ENCODE data around the gene SARDH. TPM values are rescaled to one million over a fixed set of nuclear protein-coding genes. Genes with fewer than 3 reads are reported as not detected.

SARDH gene
- total and polyA plus RNA-seq, 2 experiments from 2014 or later, result 6.0 to 16.9 TPM

DNA sequence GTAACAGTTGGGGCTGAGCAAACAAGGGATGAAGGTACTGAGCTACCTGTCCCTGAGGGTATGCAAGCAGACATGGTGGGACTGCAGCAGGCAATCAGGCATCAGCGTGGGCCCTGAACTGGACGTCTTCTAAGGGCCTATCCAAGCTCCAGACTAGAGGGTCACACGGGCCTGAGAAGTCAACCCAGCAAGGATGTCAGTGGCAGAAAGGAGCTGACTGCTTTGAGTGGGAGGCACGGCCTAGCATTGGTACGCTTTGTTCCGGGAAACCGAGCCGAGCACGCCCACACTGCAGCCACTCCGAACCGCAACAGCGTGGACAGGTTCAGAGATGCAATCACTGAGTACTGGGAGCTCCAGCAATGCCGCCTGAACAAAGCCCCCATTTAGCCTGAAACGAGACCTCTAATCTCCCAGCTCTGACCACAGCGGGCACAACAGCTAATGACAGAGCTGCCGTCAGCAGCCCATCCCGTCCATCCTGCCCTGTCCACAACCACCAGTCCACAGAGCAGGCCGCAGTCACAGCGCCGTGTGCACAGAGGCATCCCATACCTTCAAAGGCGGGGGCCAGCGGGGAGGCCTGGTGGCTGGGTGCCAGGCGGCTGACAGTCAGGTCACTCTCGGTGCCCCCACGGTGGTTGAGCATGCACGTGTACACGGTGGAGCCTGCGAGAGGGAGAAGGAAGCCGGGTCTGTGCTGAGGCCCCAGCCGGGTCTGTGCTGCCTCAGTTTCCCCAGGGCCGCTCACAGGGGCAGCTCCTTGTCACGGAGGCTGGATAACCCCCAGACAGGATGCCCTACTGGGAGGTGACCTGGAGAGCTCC is 44.2 kb downstream of the SARDH start:
- Histone ChIP-seq H3K27me3 (no peaks in the 10 kb centered on the region), H3K27ac (no peak overlapping the region), H3K4me1 (ENCODE audit: low read depth) (peaks cover 7% of the 10 kb centered on the region), H3K36me3 (no peaks in the 10 kb centered on the region), H3K4me3 (no peak overlapping the region), H3K9me3 (ENCODE audit: low read depth) (no peaks in the 10 kb centered on the region)
- TF ChIP-seq, protein P1, sequence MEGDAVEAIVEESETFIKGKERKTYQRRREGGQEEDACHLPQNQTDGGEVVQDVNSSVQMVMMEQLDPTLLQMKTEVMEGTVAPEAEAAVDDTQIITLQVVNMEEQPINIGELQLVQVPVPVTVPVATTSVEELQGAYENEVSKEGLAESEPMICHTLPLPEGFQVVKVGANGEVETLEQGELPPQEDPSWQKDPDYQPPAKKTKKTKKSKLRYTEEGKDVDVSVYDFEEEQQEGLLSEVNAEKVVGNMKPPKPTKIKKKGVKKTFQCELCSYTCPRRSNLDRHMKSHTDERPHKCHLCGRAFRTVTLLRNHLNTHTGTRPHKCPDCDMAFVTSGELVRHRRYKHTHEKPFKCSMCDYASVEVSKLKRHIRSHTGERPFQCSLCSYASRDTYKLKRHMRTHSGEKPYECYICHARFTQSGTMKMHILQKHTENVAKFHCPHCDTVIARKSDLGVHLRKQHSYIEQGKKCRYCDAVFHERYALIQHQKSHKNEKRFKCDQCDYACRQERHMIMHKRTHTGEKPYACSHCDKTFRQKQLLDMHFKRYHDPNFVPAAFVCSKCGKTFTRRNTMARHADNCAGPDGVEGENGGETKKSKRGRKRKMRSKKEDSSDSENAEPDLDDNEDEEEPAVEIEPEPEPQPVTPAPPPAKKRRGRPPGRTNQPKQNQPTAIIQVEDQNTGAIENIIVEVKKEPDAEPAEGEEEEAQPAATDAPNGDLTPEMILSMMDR (IDR thresholded peaks at IDR 0.05; ENCODE audit: low read depth, low read length), result no peak
- DNase-seq (ENCODE audit: low read depth in 1 of 2, low spot score in 1 of 2), result no peak

DNA sequence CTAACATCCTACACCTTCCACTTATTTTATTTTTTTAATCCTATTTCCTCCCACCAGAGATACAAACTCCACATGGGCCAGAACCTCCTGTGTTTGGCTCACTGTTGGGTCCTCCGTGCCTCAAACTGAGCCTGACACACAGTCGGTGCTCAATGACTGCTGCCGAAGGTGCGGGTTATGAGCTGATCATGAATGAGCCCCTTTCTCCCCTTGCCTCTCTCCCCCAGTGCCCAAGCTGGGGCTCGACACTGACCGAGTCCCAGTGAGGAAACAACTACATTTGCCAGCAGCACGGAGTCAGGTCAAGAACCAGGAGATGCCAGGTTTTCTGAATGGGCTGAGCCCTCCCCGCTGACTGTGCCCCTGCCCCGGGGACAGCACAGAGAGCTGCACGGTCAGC is 45.0 kb downstream of the SARDH start:
- Histone ChIP-seq H3K27ac (no peak overlapping the region), H3K4me1 (ENCODE audit: low read depth) (peaks cover 7% of the 10 kb centered on the region), H3K27me3 (no peaks in the 10 kb centered on the region), H3K36me3 (no peaks in the 10 kb centered on the region), H3K9me3 (ENCODE audit: low read depth) (no peaks in the 10 kb centered on the region), H3K4me3 (no peak overlapping the region)
- TF ChIP-seq, protein P1 (IDR thresholded peaks at IDR 0.05; ENCODE audit: low read depth, low read length), result no peak
- DNase-seq (ENCODE audit: low read depth in 1 of 2, low spot score in 1 of 2), result no peak

DNA sequence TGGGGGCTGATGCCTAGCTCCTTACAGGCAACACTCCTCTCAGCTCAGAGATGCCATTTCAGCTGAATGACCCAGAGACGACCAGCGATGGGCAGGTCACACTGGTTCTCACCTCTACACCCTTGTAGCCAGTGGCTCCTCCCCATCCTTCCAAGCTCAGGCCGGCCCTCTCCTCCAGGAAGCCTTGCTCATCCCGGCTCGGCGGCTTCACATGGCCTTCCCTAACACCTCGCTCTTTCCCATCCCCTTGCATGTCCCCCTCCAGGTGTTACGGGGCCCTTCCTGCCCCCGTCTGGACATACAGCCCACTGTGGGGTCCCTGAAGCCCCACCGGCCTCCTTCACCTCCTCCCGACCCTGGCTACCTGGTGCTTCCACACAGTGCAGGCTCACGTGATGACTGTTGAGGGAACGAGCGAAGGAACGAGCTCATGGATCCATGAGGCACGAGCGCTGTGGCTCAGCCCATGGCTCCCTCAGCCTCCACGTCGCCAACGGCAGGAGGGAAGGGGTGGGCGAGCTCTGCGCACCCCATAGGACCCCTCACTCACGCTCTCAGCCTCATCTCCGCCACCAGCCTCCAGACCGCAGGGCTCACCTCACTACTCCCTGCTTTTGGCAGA is 45.7 kb downstream of the SARDH start:
- Histone ChIP-seq H3K4me1 (ENCODE audit: low read depth) (peaks cover 7% of the 10 kb centered on the region), H3K27me3 (no peaks in the 10 kb centered on the region), H3K9me3 (ENCODE audit: low read depth) (no peaks in the 10 kb centered on the region), H3K36me3 (no peaks in the 10 kb centered on the region), H3K4me3 (no peak overlapping the region), H3K27ac (no peak overlapping the region)
- DNase-seq (ENCODE audit: low read depth in 1 of 2, low spot score in 1 of 2), result no peak
- TF ChIP-seq, protein P1 (IDR thresholded peaks at IDR 0.05; ENCODE audit: low read depth, low read length), result no peak

DNA sequence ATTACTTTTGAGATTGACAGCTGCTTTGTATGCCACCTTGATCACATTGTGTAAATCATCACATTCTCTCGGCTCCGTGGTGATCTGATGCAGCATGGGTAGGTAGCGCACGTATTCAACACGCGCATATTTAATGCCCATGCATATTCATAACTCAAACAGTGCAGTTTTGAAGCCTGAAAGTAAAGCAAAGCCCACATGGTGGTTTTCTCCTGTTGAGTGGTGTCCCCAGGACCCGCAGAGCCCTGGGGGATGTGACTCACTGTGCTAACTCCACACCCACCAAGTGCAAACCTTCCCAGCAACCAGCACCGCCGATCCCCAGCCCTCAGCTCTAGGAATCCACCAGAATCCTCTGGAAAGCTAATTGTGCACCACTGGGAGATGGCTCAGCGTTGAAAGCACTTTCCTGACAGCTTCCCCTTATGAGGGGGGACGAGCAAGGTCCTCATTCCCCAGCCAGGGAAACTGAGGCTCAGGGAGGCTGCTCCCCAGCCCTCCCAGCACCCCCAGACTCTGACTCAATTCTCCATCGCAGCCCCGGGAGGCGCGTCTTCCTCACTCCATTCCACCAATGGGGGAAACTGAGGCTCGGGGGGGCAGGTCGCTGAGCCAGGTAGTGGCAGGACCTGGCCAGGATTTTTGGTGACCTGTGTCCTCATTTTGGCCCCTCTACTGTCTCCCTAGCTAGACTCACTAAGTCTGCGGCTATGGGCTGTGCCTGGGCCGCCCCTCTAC is 46.4 kb downstream of the SARDH start:
- no peak overlapping the region for H3K27ac ChIP-seq
- H3K4me3 ChIP-seq, result no peak overlapping the region
- no peaks in the 10 kb centered on the region for H3K9me3 ChIP-seq (ENCODE audit: low read depth)

DNA sequence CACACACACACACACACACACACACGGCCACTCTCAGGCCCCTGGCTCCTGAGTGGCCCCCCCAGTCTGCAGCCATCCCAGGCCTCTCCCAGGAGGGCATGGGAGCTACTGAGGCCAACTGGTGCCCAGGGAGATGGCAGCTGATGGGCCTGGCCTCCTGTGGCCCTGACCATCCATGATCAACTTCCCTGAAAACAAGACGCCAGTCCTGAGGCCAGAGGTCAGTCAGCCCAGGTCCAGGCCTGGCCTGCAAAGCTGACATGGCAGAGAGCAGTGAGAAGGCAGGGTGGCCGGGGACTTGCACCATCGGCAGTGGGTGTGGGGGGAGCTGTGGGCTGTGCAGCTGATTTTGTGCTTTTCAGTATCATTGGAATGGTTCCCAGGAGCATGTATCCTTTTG is 47.0 kb downstream of the SARDH start:
- H3K4me3 ChIP-seq, result no peak overlapping the region
- no peak overlapping the region for H3K27ac ChIP-seq
- TF ChIP-seq, protein P1 (IDR thresholded peaks at IDR 0.05; ENCODE audit: low read depth, low read length), result no peak
- H3K27me3 ChIP-seq, result no peaks in the 10 kb centered on the region
- no peaks in the 10 kb centered on the region for H3K9me3 ChIP-seq (ENCODE audit: low read depth)
- peaks cover 7% of the 10 kb centered on the region for H3K4me1 ChIP-seq (ENCODE audit: low read depth)
- no peaks in the 10 kb centered on the region for H3K36me3 ChIP-seq
- no peak for DNase-seq (ENCODE audit: low read depth in 1 of 2, low spot score in 1 of 2)

More for the DNA sequence above, 46.4 kb downstream of the SARDH start:
- Histone ChIP-seq H3K4me1 (ENCODE audit: low read depth) (peaks cover 7% of the 10 kb centered on the region), H3K27me3 (no peaks in the 10 kb centered on the region), H3K36me3 (no peaks in the 10 kb centered on the region)
- TF ChIP-seq, protein P1 (IDR thresholded peaks at IDR 0.05; ENCODE audit: low read depth, low read length), result no peak
- DNase-seq (ENCODE audit: low read depth in 1 of 2, low spot score in 1 of 2), result peak in 1 of 2 donors; percentile 41
